Mesendoderm (in vitro differentiated cells): ENCODE data around the gene COL4A4.
"Not testable (repeated sequence)": the region's sequence is repeated elsewhere in the genome, so short reads cannot be mapped to it uniquely, and the experiment has no call there.

Experiments
- DNase-seq: peaks from one replicate; pipeline ENCODE4 v3.0.0; 2013
- H2AK5ac ChIP-seq: 2 replicates; pipeline ENCODE4 v1.6.1; 2013; ENCODE audit warnings: low read length, inconsistent platforms
- H2BK120ac ChIP-seq: 2 replicates; pipeline ENCODE4 v1.6.1; 2013; ENCODE audit warnings: low read depth, mild to moderate bottlenecking, low read length, moderate library complexity, mixed read lengths
- H2BK15ac ChIP-seq: replicated peaks from 2 replicates; pipeline ENCODE4 v1.6.1; 2013; ENCODE audit warnings: low read depth, mild to moderate bottlenecking, moderate library complexity
- H2BK5ac ChIP-seq: 2 replicates; pipeline ENCODE4 v1.6.1; 2013; ENCODE audit warnings: low read length, inconsistent platforms
- H3K18ac ChIP-seq: 2 replicates; pipeline ENCODE4 v1.6.1; 2013; ENCODE audit warnings: mild to moderate bottlenecking, low read length, mixed read lengths
- H3K23ac ChIP-seq: one replicate; pipeline ENCODE4 v1.6.1; 2013; ENCODE audit warnings: low read length
- H3K27ac ChIP-seq: 2 replicates; pipeline ENCODE4 v1.5.1; 2013; ENCODE audit warnings: low read depth, mild to moderate bottlenecking, inconsistent platforms, low read length, moderate library complexity
- H3K27me3 ChIP-seq: 2 replicates; pipeline ENCODE4 v1.6.1; 2013; ENCODE audit warnings: low read length, control low read depth, mild to moderate bottlenecking, inconsistent platforms; ENCODE audit not compliant: insufficient read depth, poor library complexity
- H3K36me3 ChIP-seq: 2 replicates; pipeline ENCODE4 v1.6.1; 2013; ENCODE audit warnings: low read length, inconsistent platforms; ENCODE audit not compliant: control insufficient read depth, insufficient read depth
- H3K4ac ChIP-seq: one replicate; pipeline ENCODE4 v1.6.1; 2013; ENCODE audit warnings: low read depth, mild to moderate bottlenecking, low read length, moderate library complexity
- H3K4me1 ChIP-seq: 2 replicates; pipeline ENCODE4 v1.6.1; 2013; ENCODE audit warnings: low read depth, low read length, inconsistent platforms; ENCODE audit not compliant: control insufficient read depth
- H3K4me2 ChIP-seq: 2 replicates; pipeline ENCODE4 v1.6.1; 2013; ENCODE audit warnings: low read length
- H3K4me3 ChIP-seq: 2 replicates; pipeline ENCODE4 v1.5.1; 2013; ENCODE audit warnings: mild to moderate bottlenecking, low read length
- H3K56ac ChIP-seq: one replicate; pipeline ENCODE4 v1.6.1; 2013; ENCODE audit warnings: low read length
- H3K79me1 ChIP-seq: 2 replicates; pipeline ENCODE4 v1.6.1; 2013; ENCODE audit warnings: low read length, inconsistent platforms
- H3K79me2 ChIP-seq: 2 replicates; pipeline ENCODE4 v1.6.1; 2013; ENCODE audit warnings: mild to moderate bottlenecking, low read length; ENCODE audit not compliant: control insufficient read depth, insufficient read depth
- H3K9ac ChIP-seq: 2 replicates; pipeline ENCODE4 v1.6.1; 2013; ENCODE audit warnings: low read length, inconsistent platforms
- H4K5ac ChIP-seq: one replicate; pipeline ENCODE4 v1.6.1; 2013; ENCODE audit warnings: low read length
- H4K8ac ChIP-seq: one replicate; pipeline ENCODE4 v1.6.1; 2013; ENCODE audit warnings: low read depth, mild to moderate bottlenecking, control low read depth, low read length, moderate library complexity
- WGBS: extraction: QIAGEN DNeasy Blood & Tissue Kit; methylation state at CpG from one replicate; pipeline ENCODE4 v1.1.7; 2013; ENCODE audit warnings: low lambda C conversion rate, missing lambda C conversion rate; ENCODE audit not compliant: insufficient coverage; ENCODE audit errors: extremely low coverage; 5-methylcytosine and 5-hydroxymethylcytosine counted together

The COL4A4 gene

DNA sequence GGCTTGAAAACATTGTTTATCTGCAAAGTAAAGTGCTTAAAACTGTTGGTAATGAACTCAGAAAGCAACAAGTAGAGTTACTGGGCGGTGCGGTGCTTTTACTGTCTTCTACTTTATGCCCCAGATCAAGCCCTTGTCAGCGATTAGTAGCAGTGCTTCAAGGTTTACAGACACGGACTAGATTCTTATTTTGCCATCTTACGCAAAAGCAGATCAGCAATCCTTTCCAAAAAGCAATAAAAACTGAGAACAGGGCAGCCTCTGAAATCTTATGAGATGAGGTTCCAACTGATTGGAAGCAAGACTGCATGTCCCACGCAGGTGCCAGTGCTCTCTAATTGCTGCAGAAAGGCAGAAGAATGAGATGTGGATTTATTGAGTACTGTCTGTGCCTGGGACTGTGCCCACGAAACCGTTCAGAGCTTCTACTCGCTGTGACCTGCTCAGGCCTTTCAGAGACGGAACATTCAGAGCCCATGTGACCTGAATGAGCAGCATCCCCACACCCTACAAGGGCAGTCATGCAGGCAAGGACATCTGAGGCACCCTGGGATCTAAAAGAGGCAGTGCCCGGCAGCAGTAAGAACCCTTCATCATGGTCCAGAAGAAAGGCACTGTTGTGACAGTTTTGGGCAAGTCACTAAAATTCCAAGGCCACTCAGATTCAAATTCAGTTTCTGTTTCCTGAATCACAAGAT lies 16.1 kb upstream of the COL4A4 start:
- Histone ChIP-seq H3K18ac (no peak overlapping the region), H2AK5ac (no peak overlapping the region), H3K4me2 (no peak overlapping the region), H3K4me3 (no peak overlapping the region), H4K5ac (no peak overlapping the region), H3K4me1 (no peaks in the 10 kb centered on the region), H3K36me3 (no peaks in the 10 kb centered on the region), H3K56ac (no peak overlapping the region), H2BK120ac (no peak overlapping the region), H3K79me2 (no peaks in the 10 kb centered on the region), H3K9ac (no peak overlapping the region), H2BK15ac (no peak overlapping the region), H4K8ac (no peak overlapping the region), H2BK5ac (no peak overlapping the region), H3K27me3 (no peaks in the 10 kb centered on the region), H3K23ac (no peak overlapping the region), H3K27ac (no peak overlapping the region), H3K4ac (no peak overlapping the region), H3K79me1 (no peaks in the 10 kb centered on the region)
- WGBS: no CpG with 5 or more reads among the region's 11 CpGs
- DNase-seq: no peak

DNA sequence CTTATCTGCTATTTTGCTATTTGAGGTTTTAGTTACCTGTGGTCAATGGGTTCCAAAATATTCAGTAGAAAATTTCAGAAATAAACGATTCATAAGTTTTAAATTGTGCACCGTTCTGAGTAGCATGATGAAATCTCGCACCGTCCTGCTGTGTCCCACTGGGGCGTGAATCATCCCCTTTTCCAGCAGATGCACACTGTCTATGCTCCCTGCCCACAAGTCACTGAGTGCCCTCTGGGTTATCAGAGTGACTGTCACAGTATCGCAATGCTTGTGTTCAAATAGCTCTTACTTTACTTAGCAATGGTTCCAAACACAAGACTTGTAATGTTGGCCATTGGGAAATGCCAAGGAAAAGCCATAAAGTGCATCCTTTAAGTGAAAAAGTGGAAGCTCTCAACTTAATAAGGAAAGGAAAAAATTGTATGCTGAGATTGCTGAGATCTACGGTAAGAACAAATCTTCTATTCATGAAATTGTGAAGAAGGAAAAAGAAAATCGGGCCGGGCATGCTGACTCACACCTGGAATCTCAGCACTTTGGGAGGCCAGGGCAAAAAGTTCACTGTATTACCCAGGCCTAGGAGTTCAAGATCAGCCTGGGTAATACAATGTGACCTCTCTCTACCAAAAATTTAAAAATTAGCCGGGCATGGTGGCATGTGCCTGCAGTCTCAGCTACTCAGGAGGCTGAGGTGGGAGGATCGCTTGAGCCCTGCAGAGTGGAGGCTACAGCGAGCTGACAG lies 13.8 kb upstream of the COL4A4 start:
- Histone ChIP-seq H3K36me3 (no peaks in the 10 kb centered on the region), H3K56ac (no peak overlapping the region), H3K4me3 (no peak overlapping the region), H3K79me2 (no peaks in the 10 kb centered on the region), H3K27me3 (no peaks in the 10 kb centered on the region), H4K8ac (no peak overlapping the region), H3K4ac (no peak overlapping the region), H3K4me2 (no peak overlapping the region), H3K4me1 (no peaks in the 10 kb centered on the region), H2BK120ac (no peak overlapping the region), H2BK5ac (no peak overlapping the region), H3K23ac (no peak overlapping the region), H3K27ac (no peak overlapping the region), H3K18ac (no peak overlapping the region), H2AK5ac (no peak overlapping the region), H3K79me1 (no peaks in the 10 kb centered on the region), H2BK15ac (no peak overlapping the region), H3K9ac (no peak overlapping the region), H4K5ac (no peak overlapping the region)
- DNase-seq: no peak
- WGBS: no CpG with 5 or more reads among the region's 12 CpGs

DNA sequence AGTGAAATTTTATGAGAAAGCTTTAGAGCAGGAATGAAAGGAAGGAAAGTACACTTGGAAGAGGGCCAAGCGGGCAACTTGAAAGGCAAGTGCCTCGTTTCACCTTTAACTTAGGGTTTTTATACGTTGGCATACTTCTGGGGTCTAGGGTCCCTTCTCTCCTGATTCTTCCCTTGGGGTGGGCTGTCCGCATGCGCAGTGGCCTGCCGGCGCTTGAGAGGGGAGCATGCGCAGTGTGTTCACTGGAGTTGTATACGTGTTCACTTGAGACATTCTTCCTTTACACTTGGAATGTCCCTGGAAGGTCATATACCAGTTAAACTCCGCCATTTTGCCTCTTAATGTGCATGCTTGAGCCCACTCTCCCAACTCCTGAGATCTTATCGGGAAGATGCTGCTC lies 7.8 kb upstream of the COL4A4 start:
- H4K8ac ChIP-seq, H3K79me2 ChIP-seq, H3K4ac ChIP-seq, DNase-seq, H3K23ac ChIP-seq, H3K27ac ChIP-seq, H3K79me1 ChIP-seq, H2BK15ac ChIP-seq, H2BK120ac ChIP-seq, H3K27me3 ChIP-seq, H2AK5ac ChIP-seq, H3K4me1 ChIP-seq, H3K9ac ChIP-seq, H3K18ac ChIP-seq, H3K4me2 ChIP-seq, H3K56ac ChIP-seq, H3K4me3 ChIP-seq, H3K36me3 ChIP-seq, H2BK5ac ChIP-seq, H4K5ac ChIP-seq: not testable (repeated sequence)
- WGBS: no CpG with 5 or more reads among the region's 11 CpGs

DNA sequence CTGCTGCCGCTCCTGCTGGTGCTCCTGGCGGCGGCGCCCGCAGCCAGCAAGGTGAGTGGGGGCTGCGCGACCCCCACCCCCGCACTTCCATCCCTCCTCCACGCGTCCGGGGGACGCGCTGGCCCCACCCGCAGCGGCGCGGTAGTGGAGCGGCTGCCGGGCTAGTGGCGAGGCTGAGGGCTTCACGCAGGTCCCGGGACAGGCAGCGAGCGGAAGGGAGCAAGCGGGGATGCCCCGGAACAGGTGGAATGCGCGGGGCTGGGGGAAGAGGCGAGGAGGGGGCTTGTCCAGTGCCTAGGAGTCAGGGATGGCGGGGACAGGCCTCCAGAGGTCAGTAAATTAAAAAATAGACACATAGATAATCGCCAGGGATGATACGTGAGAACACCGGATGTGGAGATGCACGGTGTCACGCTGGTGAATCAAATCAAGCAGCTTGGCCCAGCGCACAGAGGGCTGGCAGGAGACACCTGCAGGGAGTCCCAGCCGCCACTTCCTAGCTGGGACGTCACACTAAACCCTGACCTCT lies 822 bp upstream of the COL4A4 start:
- WGBS: no CpG with 5 or more reads among the region's 38 CpGs
- no peaks in the 10 kb centered on the region for H3K79me1 ChIP-seq
- peak overlapping the region; percentile 77 for H3K4me2 ChIP-seq
- no peak overlapping the region for H4K8ac ChIP-seq
- H2BK5ac ChIP-seq: no peak overlapping the region
- no peak overlapping the region for H3K4ac ChIP-seq
- no peak overlapping the region for H3K18ac ChIP-seq
- H2BK120ac ChIP-seq: no peak overlapping the region
- no peaks in the 10 kb centered on the region for H3K36me3 ChIP-seq
- DNase-seq: peak; percentile 46
- no peak overlapping the region for H3K56ac ChIP-seq
- no peak overlapping the region for H4K5ac ChIP-seq
- no peak overlapping the region for H2BK15ac ChIP-seq
- no peak overlapping the region for H3K27ac ChIP-seq
- peaks cover 8% of the 10 kb centered on the region for H3K27me3 ChIP-seq
- no peaks in the 10 kb centered on the region for H3K4me1 ChIP-seq
- H3K23ac ChIP-seq: no peak overlapping the region
- H3K79me2 ChIP-seq: no peaks in the 10 kb centered on the region
- no peak overlapping the region for H2AK5ac ChIP-seq
- H3K4me3 ChIP-seq: no peak overlapping the region
- H3K9ac ChIP-seq: peak overlapping the region; percentile 36

DNA sequence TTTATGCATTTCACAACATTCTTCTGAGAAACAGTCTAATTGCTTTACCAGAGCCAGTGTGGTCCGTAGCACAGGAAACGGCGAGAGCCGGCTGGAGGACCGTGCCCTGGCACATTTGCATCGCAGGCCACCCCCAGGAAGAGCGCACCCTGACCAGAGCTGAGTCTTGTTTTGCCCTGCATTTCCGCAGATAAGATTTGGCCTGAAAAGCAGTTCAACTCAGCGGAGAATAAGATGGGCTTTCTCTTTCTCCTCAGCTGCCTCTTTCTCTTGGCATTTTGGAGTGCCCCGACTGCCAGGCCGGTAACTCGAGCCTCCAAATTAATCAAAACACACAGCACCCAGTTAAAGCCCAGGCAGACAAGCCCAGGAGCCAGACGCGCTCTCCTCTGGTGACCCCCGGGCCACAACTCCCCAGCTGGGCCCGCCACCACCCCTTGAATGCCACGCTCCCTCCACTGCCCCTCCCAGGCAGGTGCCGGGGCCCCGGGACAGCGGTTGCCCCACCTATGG lies 464 bp downstream of the COL4A4 start:
- Histone ChIP-seq H4K5ac (no peak overlapping the region), H3K18ac (no peak overlapping the region), H2BK120ac (no peak overlapping the region), H3K4ac (no peak overlapping the region), H3K9ac (peak overlapping the region; percentile 54), H3K36me3 (no peaks in the 10 kb centered on the region), H3K27me3 (peaks cover 8% of the 10 kb centered on the region), H2BK5ac (no peak overlapping the region), H3K4me2 (peak overlapping the region; percentile 77), H3K4me1 (no peaks in the 10 kb centered on the region), H2BK15ac (no peak overlapping the region), H4K8ac (no peak overlapping the region), H3K23ac (no peak overlapping the region), H3K4me3 (peak overlapping the region; percentile 26), H2AK5ac (no peak overlapping the region), H3K56ac (peak overlapping the region; percentile 18), H3K27ac (no peak overlapping the region), H3K79me1 (no peaks in the 10 kb centered on the region), H3K79me2 (no peaks in the 10 kb centered on the region)
- no CpG with 5 or more reads among the region's 20 CpGs for whole genome bisulfite sequencing
- peak; percentile 21 for DNase-seq
